ENCODE results near the gene GARIN3. TPM values are rescaled to one million over a fixed set of nuclear protein-coding genes. Genes with fewer than 3 reads are reported as not detected.

GARIN3 gene
- total and polyA plus RNA-seq, 4 donors: not detected

GRCh38 chr5:157175071-157175612 is 9.1 kb upstream of the GARIN3 start:
- no peaks in the 10 kb centered on the region for H3K36me3 ChIP-seq (ENCODE audit: control insufficient read depth in 1 of 2, insufficient read depth in 2 of 2, low read length in 1 of 2)
- no peak overlapping the region for H3K27ac ChIP-seq (ENCODE audit: low read depth in 1 of 2, low read length in 2 of 2)
- H3K27me3 ChIP-seq (ENCODE audit: control insufficient read depth in 1 of 2, insufficient read depth in 2 of 2, low read length in 1 of 2): no peaks in the 10 kb centered on the region
- 90 to 95% methylated on average over 8 of the region's 8 CpGs for WGBS, 2 donors
- intact Hi-C loops (cut with DNase I): no loop called here
- H3K4me1 ChIP-seq (ENCODE audit: control insufficient read depth in 1 of 2, insufficient read depth in 2 of 2, low read length in 2 of 2): no peaks in the 10 kb centered on the region
- ATAC-seq (ENCODE audit: low FRiP score) (no peak), DNase-seq (no peak)
- no peaks in the 10 kb centered on the region for H3K9me3 ChIP-seq (ENCODE audit: control insufficient read depth, low read length)
- no peak overlapping the region for H3K4me3 ChIP-seq (ENCODE audit: low read length in 2 of 2)

- WGBS, 2 donors: 61 to 62% methylated on average over 2 of the region's 2 CpGs
- no peak overlapping the region for H3K27ac ChIP-seq (ENCODE audit: low read depth in 1 of 2, low read length in 2 of 2)
- no peaks in the 10 kb centered on the region for H3K36me3 ChIP-seq (ENCODE audit: control insufficient read depth in 1 of 2, insufficient read depth in 2 of 2, low read length in 1 of 2)
- DNase-seq: no peak
- no peak overlapping the region for H3K4me3 ChIP-seq (ENCODE audit: low read length in 2 of 2)
- H3K9me3 ChIP-seq (ENCODE audit: control insufficient read depth, low read length): no peaks in the 10 kb centered on the region
- intact Hi-C loops (cut with DNase I): no loop called here
- no peaks in the 10 kb centered on the region for H3K27me3 ChIP-seq (ENCODE audit: control insufficient read depth in 1 of 2, insufficient read depth in 2 of 2, low read length in 1 of 2)
- H3K4me1 ChIP-seq (ENCODE audit: control insufficient read depth in 1 of 2, insufficient read depth in 2 of 2, low read length in 2 of 2): no peaks in the 10 kb centered on the region
- no peak for ATAC-seq (ENCODE audit: low FRiP score)
Observed at GRCh38 chr5:157172403-157172802, 6.3 kb upstream of the GARIN3 start.

GRCh38 chr5:157168286-157168685 is 2.2 kb upstream of the GARIN3 start:
- Histone ChIP-seq H3K36me3 (ENCODE audit: control insufficient read depth in 1 of 2, insufficient read depth in 2 of 2, low read length in 1 of 2) (no peaks in the 10 kb centered on the region), H3K27me3 (ENCODE audit: control insufficient read depth in 1 of 2, insufficient read depth in 2 of 2, low read length in 1 of 2) (no peaks in the 10 kb centered on the region), H3K4me3 (ENCODE audit: low read length in 2 of 2) (no peak overlapping the region), H3K9me3 (ENCODE audit: control insufficient read depth, low read length) (no peaks in the 10 kb centered on the region), H3K4me1 (ENCODE audit: control insufficient read depth in 1 of 2, insufficient read depth in 2 of 2, low read length in 2 of 2) (no peaks in the 10 kb centered on the region), H3K27ac (ENCODE audit: low read depth in 1 of 2, low read length in 2 of 2) (no peak overlapping the region)
- 93 to 95% methylated on average over 5 of the region's 5 CpGs for WGBS, 2 donors
- no peak for ATAC-seq (ENCODE audit: low FRiP score)
- DNase-seq: no peak
- intact Hi-C loops (cut with DNase I): no loop called here

GRCh38 chr5:157167214-157167621 is 1.2 kb upstream of the GARIN3 start:
- Histone ChIP-seq H3K4me1 (ENCODE audit: control insufficient read depth in 1 of 2, insufficient read depth in 2 of 2, low read length in 2 of 2) (no peaks in the 10 kb centered on the region), H3K4me3 (ENCODE audit: low read length in 2 of 2) (no peak overlapping the region), H3K36me3 (ENCODE audit: control insufficient read depth in 1 of 2, insufficient read depth in 2 of 2, low read length in 1 of 2) (no peaks in the 10 kb centered on the region), H3K27ac (ENCODE audit: low read depth in 1 of 2, low read length in 2 of 2) (no peak overlapping the region), H3K9me3 (ENCODE audit: control insufficient read depth, low read length) (no peaks in the 10 kb centered on the region), H3K27me3 (ENCODE audit: control insufficient read depth in 1 of 2, insufficient read depth in 2 of 2, low read length in 1 of 2) (no peaks in the 10 kb centered on the region)
- no peak for ATAC-seq (ENCODE audit: low FRiP score)
- 16 to 27% methylated on average over 4 of the region's 4 CpGs for WGBS, 2 donors
- intact Hi-C loops (cut with DNase I): no loop called here
- DNase-seq: no peak

GRCh38 chr5:157165668-157166067 is 396 bp downstream of the GARIN3 start:
- DNase-seq (no peak), ATAC-seq (ENCODE audit: low FRiP score) (no peak)
- Histone ChIP-seq H3K4me3 (ENCODE audit: low read length in 2 of 2) (no peak overlapping the region), H3K36me3 (ENCODE audit: control insufficient read depth in 1 of 2, insufficient read depth in 2 of 2, low read length in 1 of 2) (no peaks in the 10 kb centered on the region), H3K27me3 (ENCODE audit: control insufficient read depth in 1 of 2, insufficient read depth in 2 of 2, low read length in 1 of 2) (no peaks in the 10 kb centered on the region), H3K4me1 (ENCODE audit: control insufficient read depth in 1 of 2, insufficient read depth in 2 of 2, low read length in 2 of 2) (no peaks in the 10 kb centered on the region), H3K9me3 (ENCODE audit: control insufficient read depth, low read length) (no peaks in the 10 kb centered on the region), H3K27ac (ENCODE audit: low read depth in 1 of 2, low read length in 2 of 2) (no peak overlapping the region)
- WGBS, 2 donors: 91% methylated on average over 14 of the region's 14 CpGs
- intact Hi-C loops (cut with DNase I): no loop called here

- Histone ChIP-seq H3K4me1 (ENCODE audit: control insufficient read depth in 1 of 2, insufficient read depth in 2 of 2, low read length in 2 of 2) (no peaks in the 10 kb centered on the region), H3K36me3 (ENCODE audit: control insufficient read depth in 1 of 2, insufficient read depth in 2 of 2, low read length in 1 of 2) (no peaks in the 10 kb centered on the region), H3K9me3 (ENCODE audit: control insufficient read depth, low read length) (no peaks in the 10 kb centered on the region), H3K27me3 (ENCODE audit: control insufficient read depth in 1 of 2, insufficient read depth in 2 of 2, low read length in 1 of 2) (no peaks in the 10 kb centered on the region), H3K27ac (ENCODE audit: low read depth in 1 of 2, low read length in 2 of 2) (no peak overlapping the region), H3K4me3 (ENCODE audit: low read length in 2 of 2) (no peak overlapping the region)
- ATAC-seq (ENCODE audit: low FRiP score): no peak
- intact Hi-C loops (cut with DNase I): no loop called here
- 94% methylated on average over 4 of the region's 4 CpGs for WGBS, 2 donors
- no peak for DNase-seq
Observed at GRCh38 chr5:157165261-157165660, 803 bp downstream of the GARIN3 start.

GRCh38 chr5:157164521-157164920 is 1.5 kb downstream of the GARIN3 start:
- H3K9me3 ChIP-seq (ENCODE audit: control insufficient read depth, low read length): no peaks in the 10 kb centered on the region

GRCh38 chr5:157162919-157163510 is 3.0 kb downstream of the GARIN3 start:
- intact Hi-C loops (cut with DNase I): no loop called here
- ATAC-seq (ENCODE audit: low FRiP score): no peak
- H3K9me3 ChIP-seq (ENCODE audit: control insufficient read depth, low read length): no peaks in the 10 kb centered on the region
- WGBS, 2 donors: 93 to 96% methylated on average over 12 of the region's 12 CpGs
- no peaks in the 10 kb centered on the region for H3K27me3 ChIP-seq (ENCODE audit: control insufficient read depth in 1 of 2, insufficient read depth in 2 of 2, low read length in 1 of 2)
- no peaks in the 10 kb centered on the region for H3K36me3 ChIP-seq (ENCODE audit: control insufficient read depth in 1 of 2, insufficient read depth in 2 of 2, low read length in 1 of 2)
- no peak overlapping the region for H3K4me3 ChIP-seq (ENCODE audit: low read length in 2 of 2)
- no peak overlapping the region for H3K27ac ChIP-seq (ENCODE audit: low read depth in 1 of 2, low read length in 2 of 2)
- H3K4me1 ChIP-seq (ENCODE audit: control insufficient read depth in 1 of 2, insufficient read depth in 2 of 2, low read length in 2 of 2): no peaks in the 10 kb centered on the region
- DNase-seq: no peak

More at GRCh38 chr5:157164521-157164920, 1.5 kb downstream of the GARIN3 start:
- Histone ChIP-seq H3K27me3 (ENCODE audit: control insufficient read depth in 1 of 2, insufficient read depth in 2 of 2, low read length in 1 of 2) (no peaks in the 10 kb centered on the region), H3K4me1 (ENCODE audit: control insufficient read depth in 1 of 2, insufficient read depth in 2 of 2, low read length in 2 of 2) (no peaks in the 10 kb centered on the region), H3K36me3 (ENCODE audit: control insufficient read depth in 1 of 2, insufficient read depth in 2 of 2, low read length in 1 of 2) (no peaks in the 10 kb centered on the region), H3K4me3 (ENCODE audit: low read length in 2 of 2) (no peak overlapping the region), H3K27ac (ENCODE audit: low read depth in 1 of 2, low read length in 2 of 2) (no peak overlapping the region)
- ATAC-seq (ENCODE audit: low FRiP score) (no peak), DNase-seq (no peak)
- WGBS, 2 donors: 87 to 89% methylated on average over 5 of the region's 5 CpGs
- intact Hi-C loops (cut with DNase I): no loop called here

GRCh38 chr5:157161996-157162395 is 4.1 kb downstream of the GARIN3 start:
- WGBS, 2 donors: 82 to 86% methylated on average over 6 of the region's 6 CpGs

More at GRCh38 chr5:157161996-157162395, 4.1 kb downstream of the GARIN3 start:
- DNase-seq: no peak
- Histone ChIP-seq H3K27me3 (ENCODE audit: control insufficient read depth in 1 of 2, insufficient read depth in 2 of 2, low read length in 1 of 2) (no peaks in the 10 kb centered on the region), H3K9me3 (ENCODE audit: control insufficient read depth, low read length) (no peaks in the 10 kb centered on the region), H3K27ac (ENCODE audit: low read depth in 1 of 2, low read length in 2 of 2) (no peak overlapping the region), H3K36me3 (ENCODE audit: control insufficient read depth in 1 of 2, insufficient read depth in 2 of 2, low read length in 1 of 2) (no peaks in the 10 kb centered on the region), H3K4me3 (ENCODE audit: low read length in 2 of 2) (no peak overlapping the region), H3K4me1 (ENCODE audit: control insufficient read depth in 1 of 2, insufficient read depth in 2 of 2, low read length in 2 of 2) (no peaks in the 10 kb centered on the region)
- no peak for ATAC-seq (ENCODE audit: low FRiP score)
- intact Hi-C loops (cut with DNase I): no loop called here
